Natural killer cell treated with Interleukin-12 subunit alpha and Interleukin-12 subunit beta and Interleukin-15 and Interleukin-18, amount 100 ng/mL, for 72 hours (primary cell): ENCODE data around the gene COL20A1. TPM values are rescaled to one million over a fixed set of nuclear protein-coding genes. Genes with fewer than 3 reads are reported as not detected.
"Not testable (repeated sequence)": the region's sequence is repeated elsewhere in the genome, so short reads cannot be mapped to it uniquely, and the experiment has no call there.

ENCODE experiments used
- ATAC-seq, 2 donors: fragments of 150-1000 bp; cut with Tn5 transposase in 1 of 2; sonication (Bioruptor Pico), chemical (Tn5 transposase) in 1 of 2; 2 replicates each; pipeline ENCODE4 v1.10.0; 2021
- DNase-seq: peaks from one replicate; pipeline ENCODE4 v3.0.0; 2022; ENCODE audit warnings: low spot score
- H3K27ac Mint-ChIP-seq, 2 donors: 1 replicate in 1 of 2; 2 replicates in 1 of 2; pipeline ENCODE4 v1.8.0; 2022; ENCODE audit warnings: mixed read lengths in 2 of 2, mild to moderate bottlenecking in 1 of 2, moderate library complexity in 1 of 2
- H3K27me3 Mint-ChIP-seq, 2 donors: 1 replicate in 1 of 2; 2 replicates in 1 of 2; pipeline ENCODE4 v1.8.0; 2022; ENCODE audit warnings: mixed read lengths in 2 of 2
- H3K36me3 Mint-ChIP-seq: one replicate; pipeline ENCODE4 v1.8.0; 2022; ENCODE audit warnings: mixed read lengths
- H3K4me1 Mint-ChIP-seq, 2 donors: 1 replicate in 1 of 2; 2 replicates in 1 of 2; pipeline ENCODE4 v1.8.0; 2022; ENCODE audit warnings: low read depth in 2 of 2, mixed read lengths in 2 of 2, mild to moderate bottlenecking in 1 of 2
- H3K4me3 Mint-ChIP-seq: one replicate; pipeline ENCODE4 v1.8.0; 2022; ENCODE audit warnings: mixed read lengths
- H3K9me3 Mint-ChIP-seq: 2 replicates; pipeline ENCODE4 v1.8.0; 2022; ENCODE audit warnings: mixed read lengths
- total RNA-seq, 2 donors: library from RNA; stranded (reverse); gene quantifications; one replicate each; pipeline ENCODE4 v1.2.3, GENCODE V29; 2022

The COL20A1 gene
- not detected for total RNA-seq

GRCh38 chr20:63292904-63293303 lies at the start of gene COL20A1:
Gene COL20A1, plus strand, starts transcription at chr20:63293186. Its CDS starts 1,922 bp downstream, at chr20:63295108.
- no peak for ATAC-seq
- peaks cover 0 to 2% of the 10 kb centered on the region in 2 donors for H3K27me3 Mint-ChIP-seq
- no peaks in the 10 kb centered on the region for H3K36me3 Mint-ChIP-seq
- H3K4me1 Mint-ChIP-seq: no peaks in the 10 kb centered on the region
- no peak within 1 kb of the TSS for H3K27ac Mint-ChIP-seq
- DNase-seq: no peak
- no peak within 1 kb of the TSS for H3K4me3 Mint-ChIP-seq
- no peaks in the 10 kb centered on the region for H3K9me3 Mint-ChIP-seq

- peaks cover 0 to 4% of the 10 kb centered on the region in 2 donors for H3K27me3 Mint-ChIP-seq
- DNase-seq (no peak), ATAC-seq (peak in 1 of 2 donors; percentile 19)
- H3K4me1 Mint-ChIP-seq: no peaks in the 10 kb centered on the region
- no peak overlapping the region for H3K4me3 Mint-ChIP-seq
- no peaks in the 10 kb centered on the region for H3K9me3 Mint-ChIP-seq
- H3K27ac Mint-ChIP-seq: no peak overlapping the region
- H3K36me3 Mint-ChIP-seq: no peaks in the 10 kb centered on the region
Measured at GRCh38 chr20:63243604-63244247, 49.3 kb upstream of the COL20A1 start.

- no peak for ATAC-seq
- Mint-ChIP-seq H3K27me3 (peaks cover 0 to 7% of the 10 kb centered on the region in 2 donors), H3K9me3 (no peaks in the 10 kb centered on the region), H3K36me3 (no peaks in the 10 kb centered on the region), H3K4me3 (no peak overlapping the region), H3K4me1 (no peaks in the 10 kb centered on the region), H3K27ac (no peak overlapping the region)
- DNase-seq: no peak
Measured at GRCh38 chr20:63244468-63244867, 48.5 kb upstream of the COL20A1 start.

- Mint-ChIP-seq H3K4me3 (no peak overlapping the region), H3K27me3 (peaks cover 0 to 13% of the 10 kb centered on the region in 2 donors), H3K9me3 (no peaks in the 10 kb centered on the region), H3K4me1 (no peaks in the 10 kb centered on the region), H3K27ac (no peak overlapping the region), H3K36me3 (no peaks in the 10 kb centered on the region)
- ATAC-seq: no peak
- no peak for DNase-seq
Measured at GRCh38 chr20:63246490-63247288, 46.3 kb upstream of the COL20A1 start.

- Mint-ChIP-seq H3K27ac (no peak overlapping the region), H3K4me1 (no peaks in the 10 kb centered on the region)
Measured at GRCh38 chr20:63247671-63248228, 45.2 kb upstream of the COL20A1 start.

GRCh38 chr20:63248835-63249591 lies 44.0 kb upstream of the COL20A1 start:
- Mint-ChIP-seq H3K27me3 (peaks cover 8 to 19% of the 10 kb centered on the region in 2 donors), H3K4me3 (no peak overlapping the region), H3K27ac (no peak overlapping the region), H3K36me3 (no peaks in the 10 kb centered on the region), H3K4me1 (no peaks in the 10 kb centered on the region), H3K9me3 (no peaks in the 10 kb centered on the region)
- no peak for DNase-seq
- no peak for ATAC-seq

More at GRCh38 chr20:63247671-63248228, 45.2 kb upstream of the COL20A1 start:
- H3K9me3 Mint-ChIP-seq: no peaks in the 10 kb centered on the region
- ATAC-seq (no peak), DNase-seq (no peak)
- peaks cover 4 to 15% of the 10 kb centered on the region in 2 donors for H3K27me3 Mint-ChIP-seq
- H3K4me3 Mint-ChIP-seq: no peak overlapping the region
- no peaks in the 10 kb centered on the region for H3K36me3 Mint-ChIP-seq

GRCh38 chr20:63249891-63250290 lies 43.1 kb upstream of the COL20A1 start:
- no peak overlapping the region for H3K27ac Mint-ChIP-seq
- no peak for ATAC-seq
- no peak for DNase-seq
- H3K4me1 Mint-ChIP-seq: no peaks in the 10 kb centered on the region
- no peaks in the 10 kb centered on the region for H3K36me3 Mint-ChIP-seq
- no peak overlapping the region for H3K4me3 Mint-ChIP-seq
- H3K9me3 Mint-ChIP-seq: no peaks in the 10 kb centered on the region
- peaks cover 8 to 21% of the 10 kb centered on the region in 2 donors for H3K27me3 Mint-ChIP-seq

- H3K9me3 Mint-ChIP-seq, ATAC-seq, H3K36me3 Mint-ChIP-seq, H3K4me3 Mint-ChIP-seq, DNase-seq, H3K4me1 Mint-ChIP-seq, H3K27ac Mint-ChIP-seq: not testable (repeated sequence)
- H3K27me3 Mint-ChIP-seq: peaks cover 22 to 32% of the 10 kb centered on the region in 2 donors
Measured at GRCh38 chr20:63251350-63251749, 41.6 kb upstream of the COL20A1 start.

- ATAC-seq (no peak), DNase-seq (no peak)
- H3K36me3 Mint-ChIP-seq: no peaks in the 10 kb centered on the region
- H3K27ac Mint-ChIP-seq: no peak overlapping the region
- no peaks in the 10 kb centered on the region for H3K9me3 Mint-ChIP-seq
- H3K4me3 Mint-ChIP-seq: peak overlapping the region; percentile 13
- peaks cover 30 to 40% of the 10 kb centered on the region in 2 donors for H3K27me3 Mint-ChIP-seq
- H3K4me1 Mint-ChIP-seq: no peaks in the 10 kb centered on the region
Measured at GRCh38 chr20:63252284-63252711, 40.7 kb upstream of the COL20A1 start.

GRCh38 chr20:63253065-63253437 lies 39.9 kb upstream of the COL20A1 start:
- no peak for ATAC-seq
- no peak overlapping the region for H3K27ac Mint-ChIP-seq
- H3K4me3 Mint-ChIP-seq: peak overlapping the region; percentile 13
- no peaks in the 10 kb centered on the region for H3K9me3 Mint-ChIP-seq
- H3K27me3 Mint-ChIP-seq: peaks cover 33 to 44% of the 10 kb centered on the region in 2 donors
- no peaks in the 10 kb centered on the region for H3K36me3 Mint-ChIP-seq
- H3K4me1 Mint-ChIP-seq: no peaks in the 10 kb centered on the region
- no peak for DNase-seq

GRCh38 chr20:63253438-63254231 lies 39.4 kb upstream of the COL20A1 start:
- Mint-ChIP-seq H3K4me1 (no peaks in the 10 kb centered on the region), H3K36me3 (no peaks in the 10 kb centered on the region), H3K4me3 (no peak overlapping the region), H3K27ac (no peak overlapping the region), H3K27me3 (peaks cover 33 to 41% of the 10 kb centered on the region in 2 donors), H3K9me3 (no peaks in the 10 kb centered on the region)
- ATAC-seq (no peak), DNase-seq (no peak)

- peaks cover 34 to 37% of the 10 kb centered on the region in 2 donors for H3K27me3 Mint-ChIP-seq
- H3K36me3 Mint-ChIP-seq: no peaks in the 10 kb centered on the region
- ATAC-seq: no peak
- no peaks in the 10 kb centered on the region for H3K4me1 Mint-ChIP-seq
- no peak within 1 kb of the TSS for H3K4me3 Mint-ChIP-seq
- no peak for DNase-seq
- H3K27ac Mint-ChIP-seq: no peak within 1 kb of the TSS
- no peaks in the 10 kb centered on the region for H3K9me3 Mint-ChIP-seq
Measured at GRCh38 chr20:63254232-63254605, 38.8 kb upstream of the COL20A1 start, which contains the start of gene NKAIN4. Gene NKAIN4, minus strand, starts transcription at chr20:63254463. Its CDS starts 13 bp downstream, at chr20:63254450.
